ENCODE results near the gene INPP4A.

DNA sequence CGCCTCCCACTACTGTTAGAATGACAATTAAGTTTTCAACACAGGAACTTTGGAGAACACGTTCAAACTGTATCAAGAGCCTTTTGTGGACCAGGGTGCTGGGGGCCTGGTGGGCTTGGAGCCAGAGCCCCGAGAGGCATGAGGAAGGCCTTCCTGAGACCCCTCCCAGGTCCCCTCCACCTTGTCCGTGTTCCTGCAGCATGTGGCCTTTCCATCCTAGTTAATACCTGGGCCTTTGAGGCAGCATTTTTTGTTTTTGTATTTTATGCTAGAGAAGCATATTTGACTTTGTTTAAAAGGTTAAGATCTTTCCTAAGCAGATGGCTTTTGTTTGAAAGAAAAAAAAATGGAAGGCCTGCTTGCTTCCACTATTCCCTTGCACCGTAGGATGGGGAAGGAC, 68.0 kb downstream of the INPP4A start:
- TF ChIP-seq, protein P1, sequence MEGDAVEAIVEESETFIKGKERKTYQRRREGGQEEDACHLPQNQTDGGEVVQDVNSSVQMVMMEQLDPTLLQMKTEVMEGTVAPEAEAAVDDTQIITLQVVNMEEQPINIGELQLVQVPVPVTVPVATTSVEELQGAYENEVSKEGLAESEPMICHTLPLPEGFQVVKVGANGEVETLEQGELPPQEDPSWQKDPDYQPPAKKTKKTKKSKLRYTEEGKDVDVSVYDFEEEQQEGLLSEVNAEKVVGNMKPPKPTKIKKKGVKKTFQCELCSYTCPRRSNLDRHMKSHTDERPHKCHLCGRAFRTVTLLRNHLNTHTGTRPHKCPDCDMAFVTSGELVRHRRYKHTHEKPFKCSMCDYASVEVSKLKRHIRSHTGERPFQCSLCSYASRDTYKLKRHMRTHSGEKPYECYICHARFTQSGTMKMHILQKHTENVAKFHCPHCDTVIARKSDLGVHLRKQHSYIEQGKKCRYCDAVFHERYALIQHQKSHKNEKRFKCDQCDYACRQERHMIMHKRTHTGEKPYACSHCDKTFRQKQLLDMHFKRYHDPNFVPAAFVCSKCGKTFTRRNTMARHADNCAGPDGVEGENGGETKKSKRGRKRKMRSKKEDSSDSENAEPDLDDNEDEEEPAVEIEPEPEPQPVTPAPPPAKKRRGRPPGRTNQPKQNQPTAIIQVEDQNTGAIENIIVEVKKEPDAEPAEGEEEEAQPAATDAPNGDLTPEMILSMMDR (IDR thresholded peaks at IDR 0.05): no peak
- no peak for TF ChIP-seq EP300 (IDR thresholded peaks at IDR 0.05)

Measured in sigmoid colon (tissue), 4 donors.